HepG2 (cell line): ENCODE results near the gene RRBP1. TPM values are rescaled to one million over a fixed set of nuclear protein-coding genes. Genes with fewer than 3 reads are reported as not detected.
A peak's percentile ranks its signal among the peaks of the same experiment; 100 is the strongest.

Experiments used
- CHD4 ChIP-seq: fragments of 200-600 bp; sonication (generic); IDR thresholded peaks from 2 replicates; pipeline ENCODE4 v1.7.0; 2017; ENCODE audit warnings: mild to moderate bottlenecking, low read length, borderline replicate concordance
- EHMT2 ChIP-seq: fragments of 200-600 bp; sonication (generic); IDR thresholded peaks from 2 replicates; pipeline ENCODE4 v1.7.0; 2017; ENCODE audit warnings: antibody characterized with exemption, low read depth, low read length, borderline replicate concordance
- ISX ChIP-seq: sonication (generic); formaldehyde crosslinking; conservative IDR thresholded peaks from 2 replicates; pipeline ENCODE4 v1.5.0; 2020; ENCODE audit warnings: missing genetic modification reagents
- KLF6 ChIP-seq: IDR thresholded peaks from 2 replicates; pipeline ENCODE4 v1.8.0; 2016; ENCODE audit warnings: missing biosample characterization, missing genetic modification reagents
- MTA3 ChIP-seq: sonication (generic); formaldehyde crosslinking; IDR thresholded peaks from 2 replicates; pipeline ENCODE4 v1.4.0; 2020; ENCODE audit warnings: missing genetic modification reagents
- NR2F6 ChIP-seq, 2 experiments: IDR thresholded peaks; 2 replicates each; pipeline ENCODE4 v1.6.1; 2016; ENCODE audit warnings: antibody characterized with exemption in 1 of 2, mild to moderate bottlenecking in 1 of 2
- RFXANK ChIP-seq: IDR thresholded peaks from 2 replicates; pipeline ENCODE4 v1.6.1; 2016
- SAP130 ChIP-seq: IDR thresholded peaks from 2 replicates; pipeline ENCODE4 v1.6.1; 2016; ENCODE audit warnings: low read depth
- SATB2 ChIP-seq: sonication (generic); formaldehyde crosslinking; IDR thresholded peaks from 2 replicates; pipeline ENCODE4 v1.5.0; 2020; ENCODE audit warnings: missing genetic modification reagents
- TARDBP ChIP-seq: sonication (generic); formaldehyde crosslinking; IDR thresholded peaks from 2 replicates; pipeline ENCODE4 v1.8.0; 2022; ENCODE audit warnings: mild to moderate bottlenecking, missing genetic modification reagents
- TCF7L2 ChIP-seq: IDR thresholded peaks from 2 replicates; pipeline ENCODE4 v1.6.1; 2011; ENCODE audit warnings: mild to moderate bottlenecking, low read depth, low read length, moderate library complexity
- ZNF205 ChIP-seq: IDR thresholded peaks from 2 replicates; pipeline ENCODE4 v1.6.1; 2018; ENCODE audit warnings: missing biosample characterization, missing genetic modification reagents
- ZNF34 ChIP-seq: sonication (generic); formaldehyde crosslinking; IDR thresholded peaks from 2 replicates; pipeline ENCODE4 v1.4.0; 2020; ENCODE audit warnings: mild to moderate bottlenecking, missing genetic modification reagents, borderline replicate concordance
- ZNF432 ChIP-seq: sonication (generic); formaldehyde crosslinking; IDR thresholded peaks from 2 replicates; pipeline ENCODE4 v1.5.0; 2020; ENCODE audit warnings: missing genetic modification reagents, mild to moderate bottlenecking, borderline replicate concordance
- ZNF788 ChIP-seq: sonication (generic); formaldehyde crosslinking; IDR thresholded peaks from 2 replicates; pipeline ENCODE4 v1.5.0; 2020; ENCODE audit warnings: mild to moderate bottlenecking, missing genetic modification reagents, borderline replicate concordance
- polyA plus RNA-seq, 8 experiments: library from polyadenylated mRNA; depleted of rRNA in 3 of 8; stranded (reverse) in 7 of 8; unstranded in 1 of 8; fragments of >200 nt; fragmentation: Illumina TruSeq in 4 of 8; extraction: Trizol in 4 of 8; gene quantifications; 2 replicates each; pipeline versions ENCODE4 v1.2.1 to v1.2.3, GENCODE V29; 2011 to 2016; ENCODE audit warnings: low read depth in 4 of 8, missing spikeins in 1 of 8, mixed read lengths in 1 of 8; ENCODE audit not compliant: insufficient read depth in 1 of 8
- total RNA-seq, 5 experiments: library from RNA; depleted of rRNA; stranded (reverse); fragments of >200 nt; fragmentation: Illumina TruSeq; extraction: Trizol; gene quantifications; 2 replicates each; pipeline ENCODE4 v1.2.3, GENCODE V29; 2016; ENCODE audit warnings: low read depth in 1 of 5
- TF ChIP-seq, protein P1 (sequence below): IDR thresholded peaks from 2 replicates; pipeline ENCODE4 v1.6.1; 2016; ENCODE audit warnings: mild to moderate bottlenecking, missing biosample characterization, missing genetic modification reagents
- TF ChIP-seq, protein P2 (sequence below): sonication (generic); formaldehyde crosslinking; IDR thresholded peaks from 2 replicates; pipeline ENCODE4 v1.4.0; 2020; ENCODE audit warnings: missing genetic modification reagents, mild to moderate bottlenecking, borderline replicate concordance
- TF ChIP-seq, protein P3 (sequence below): sonication (generic); formaldehyde crosslinking; IDR thresholded peaks from 2 replicates; pipeline ENCODE4 v1.4.0; 2020; ENCODE audit warnings: missing genetic modification reagents, borderline replicate concordance
- TF ChIP-seq, protein P4 (sequence below): sonication (generic); formaldehyde crosslinking; IDR thresholded peaks from 2 replicates; pipeline ENCODE4 v1.5.0; 2020; ENCODE audit warnings: missing genetic modification reagents

Gene RRBP1
- total and polyA plus RNA-seq, 2 of the 13 experiments (the other 11 are each of a cell fraction or from before 2014, with no cell fraction given) = 150 to 222 TPM

DNA sequence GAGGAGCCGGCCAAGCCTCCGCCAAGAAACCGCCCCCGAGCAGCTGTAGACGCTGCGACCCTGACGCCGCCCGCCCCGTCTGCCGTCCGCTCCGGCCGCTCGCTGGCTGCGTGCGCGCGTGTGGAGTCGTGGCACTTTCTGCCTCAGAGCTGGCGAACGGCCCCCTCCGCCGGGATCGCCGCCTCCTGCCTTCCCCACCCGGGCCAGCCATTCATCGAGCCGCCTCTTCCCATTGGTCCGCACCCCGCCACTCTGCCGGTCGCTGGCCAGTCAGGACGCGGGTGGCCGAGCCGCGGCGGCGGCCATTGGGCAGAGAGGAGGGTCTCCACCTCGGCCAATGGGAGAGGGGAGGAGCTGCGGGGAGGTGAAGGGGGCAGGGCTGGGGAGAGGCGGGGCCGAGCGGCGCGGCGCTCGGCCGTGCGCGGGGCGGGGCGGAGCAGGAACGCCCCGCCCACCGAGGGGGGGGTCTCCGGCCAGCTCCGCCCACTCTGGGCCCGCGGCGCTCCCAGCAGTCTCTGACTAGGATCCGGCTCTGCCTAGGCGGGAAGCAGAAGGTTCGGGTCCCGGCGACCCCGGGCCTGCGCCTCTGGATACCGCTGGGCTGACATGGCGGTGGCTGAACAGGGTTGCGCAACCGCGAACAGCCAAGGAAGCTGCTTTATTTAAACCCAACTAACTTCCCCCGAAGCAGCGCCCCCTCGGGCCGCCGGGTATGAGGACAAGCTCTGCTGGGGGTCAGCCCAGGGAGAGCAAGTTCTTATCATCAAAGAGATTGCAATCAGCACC lies at the start of gene RRBP1 (continued):
- TF ChIP-seq ZNF788 (CRISPR knock-in tag) (peak; percentile 86), RFXANK (CRISPR knock-in tag) (0 out of 2 replicates have a peak, but pooled peaks have one; percentile 22), ZNF34 (no peak; the same call in 1 of the 2 replicates), EHMT2 (peak; percentile 73; the same call in 1 of the 2 replicates), KLF6 (CRISPR knock-in tag) (no peak; the same call in none of the 2 replicates), TCF7L2 (no peak), ISX (CRISPR knock-in tag) (0 out of 2 replicates have a peak, but pooled peaks have one; percentile 81), ZNF432 (CRISPR knock-in tag) (no peak), SAP130 (CRISPR knock-in tag) (peak; percentile 87), ZNF205 (CRISPR knock-in tag) (peak; percentile 69), CHD4 (no peak), TARDBP (CRISPR knock-in tag) (peak; percentile 51), MTA3 (CRISPR knock-in tag) (no peak), SATB2 (0 out of 2 replicates have a peak, but pooled peaks have one; percentile 26), NR2F6 (IDR thresholded peaks at IDR 0.05) (peak; percentile 76; the same call in 1 of the 2 replicates), NR2F6 (CRISPR knock-in tag; IDR thresholded peaks at IDR 0.05) (peak; percentile 77)
- TF ChIP-seq, protein P1, sequence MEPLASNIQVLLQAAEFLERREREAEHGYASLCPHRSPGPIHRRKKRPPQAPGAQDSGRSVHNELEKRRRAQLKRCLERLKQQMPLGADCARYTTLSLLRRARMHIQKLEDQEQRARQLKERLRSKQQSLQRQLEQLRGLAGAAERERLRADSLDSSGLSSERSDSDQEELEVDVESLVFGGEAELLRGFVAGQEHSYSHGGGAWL (CRISPR knock-in tag) = peak; percentile 88
- TF ChIP-seq, protein P2, sequence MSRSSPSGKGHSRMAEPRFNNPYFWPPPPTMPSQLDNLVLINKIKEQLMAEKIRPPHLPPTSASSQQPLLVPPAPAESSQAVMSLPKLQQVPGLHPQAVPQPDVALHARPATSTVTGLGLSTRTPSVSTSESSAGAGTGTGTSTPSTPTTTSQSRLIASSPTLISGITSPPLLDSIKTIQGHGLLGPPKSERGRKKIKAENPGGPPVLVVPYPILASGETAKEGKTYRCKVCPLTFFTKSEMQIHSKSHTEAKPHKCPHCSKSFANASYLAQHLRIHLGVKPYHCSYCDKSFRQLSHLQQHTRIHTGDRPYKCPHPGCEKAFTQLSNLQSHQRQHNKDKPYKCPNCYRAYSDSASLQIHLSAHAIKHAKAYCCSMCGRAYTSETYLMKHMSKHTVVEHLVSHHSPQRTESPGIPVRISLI (CRISPR knock-in tag) = no peak
- TF ChIP-seq, protein P3, sequence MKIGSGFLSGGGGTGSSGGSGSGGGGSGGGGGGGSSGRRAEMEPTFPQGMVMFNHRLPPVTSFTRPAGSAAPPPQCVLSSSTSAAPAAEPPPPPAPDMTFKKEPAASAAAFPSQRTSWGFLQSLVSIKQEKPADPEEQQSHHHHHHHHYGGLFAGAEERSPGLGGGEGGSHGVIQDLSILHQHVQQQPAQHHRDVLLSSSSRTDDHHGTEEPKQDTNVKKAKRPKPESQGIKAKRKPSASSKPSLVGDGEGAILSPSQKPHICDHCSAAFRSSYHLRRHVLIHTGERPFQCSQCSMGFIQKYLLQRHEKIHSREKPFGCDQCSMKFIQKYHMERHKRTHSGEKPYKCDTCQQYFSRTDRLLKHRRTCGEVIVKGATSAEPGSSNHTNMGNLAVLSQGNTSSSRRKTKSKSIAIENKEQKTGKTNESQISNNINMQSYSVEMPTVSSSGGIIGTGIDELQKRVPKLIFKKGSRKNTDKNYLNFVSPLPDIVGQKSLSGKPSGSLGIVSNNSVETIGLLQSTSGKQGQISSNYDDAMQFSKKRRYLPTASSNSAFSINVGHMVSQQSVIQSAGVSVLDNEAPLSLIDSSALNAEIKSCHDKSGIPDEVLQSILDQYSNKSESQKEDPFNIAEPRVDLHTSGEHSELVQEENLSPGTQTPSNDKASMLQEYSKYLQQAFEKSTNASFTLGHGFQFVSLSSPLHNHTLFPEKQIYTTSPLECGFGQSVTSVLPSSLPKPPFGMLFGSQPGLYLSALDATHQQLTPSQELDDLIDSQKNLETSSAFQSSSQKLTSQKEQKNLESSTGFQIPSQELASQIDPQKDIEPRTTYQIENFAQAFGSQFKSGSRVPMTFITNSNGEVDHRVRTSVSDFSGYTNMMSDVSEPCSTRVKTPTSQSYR = no peak; the same call in none of the 2 replicates
- TF ChIP-seq, protein P4, sequence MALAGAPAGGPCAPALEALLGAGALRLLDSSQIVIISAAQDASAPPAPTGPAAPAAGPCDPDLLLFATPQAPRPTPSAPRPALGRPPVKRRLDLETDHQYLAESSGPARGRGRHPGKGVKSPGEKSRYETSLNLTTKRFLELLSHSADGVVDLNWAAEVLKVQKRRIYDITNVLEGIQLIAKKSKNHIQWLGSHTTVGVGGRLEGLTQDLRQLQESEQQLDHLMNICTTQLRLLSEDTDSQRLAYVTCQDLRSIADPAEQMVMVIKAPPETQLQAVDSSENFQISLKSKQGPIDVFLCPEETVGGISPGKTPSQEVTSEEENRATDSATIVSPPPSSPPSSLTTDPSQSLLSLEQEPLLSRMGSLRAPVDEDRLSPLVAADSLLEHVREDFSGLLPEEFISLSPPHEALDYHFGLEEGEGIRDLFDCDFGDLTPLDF (CRISPR knock-in tag) = peak; percentile 95
